B cell (primary cell): ENCODE measurements around the gene TMEM145. TPM values are rescaled to one million over a fixed set of nuclear protein-coding genes. Genes with fewer than 3 reads are reported as not detected.

Experiments used
- ATAC-seq: fragments of 200-7000 bp; cut with Tn5 transposase; one replicate; pipeline ENCODE4 v1.10.0; 2021; ENCODE audit warnings: low read depth, mild to moderate bottlenecking, moderate number of reproducible peaks, moderate library complexity
- CTCF ChIA-PET: fragments of 350-600 bp; sonication (Branson Sonifier 250); formaldehyde crosslinking; loops from one replicate; lab custom pipeline; 2021; ENCODE audit warnings: antibody characterized with exemption, inconsistent platforms; lab: Charles Lee
- POLR2A ChIA-PET: fragments of 350-600 bp; sonication (Branson Sonifier 250); formaldehyde crosslinking; loops from one replicate; lab custom pipeline; 2021; ENCODE audit warnings: antibody characterized with exemption; lab: Charles Lee
- DNase-seq: peaks from one replicate; pipeline ENCODE4 v3.0.0; 2013
- H2AFZ ChIP-seq: 2 replicates; pipeline ENCODE4 v1.6.1; 2012; ENCODE audit warnings: mild to moderate bottlenecking, low read depth, low read length; ENCODE audit not compliant: insufficient read depth, poor library complexity, severe bottlenecking
- H3K27ac ChIP-seq, 2 donors: 1 replicate in 1 of 2; 2 replicates in 1 of 2; pipeline ENCODE4 v1.5.1; 2012 to 2013; ENCODE audit warnings: low read length in 2 of 2, mild to moderate bottlenecking in 2 of 2, moderate library complexity in 1 of 2
- H3K27me3 ChIP-seq, 4 experiments: fragments of 200-600 bp in 1 of 4; sonication (generic) in 1 of 4; replicated peaks in 1 of 4; 1 replicate in 2 of 4; 2 replicates in 2 of 4; pipeline versions ENCODE4 v1.6.1 to v1.7.0; 2013 to 2016; ENCODE audit warnings: low read length in 3 of 4, mild to moderate bottlenecking in 2 of 4, mixed read lengths in 1 of 4, moderate library complexity in 1 of 4; ENCODE audit not compliant: insufficient read depth in 4 of 4, control insufficient read depth in 3 of 4; ENCODE audit errors: control extremely low read depth in 1 of 4
- H3K36me3 ChIP-seq, 2 experiments: replicated peaks in 1 of 2; 1 replicate in 1 of 2; 2 replicates in 1 of 2; pipeline versions ENCODE4 v1.6.1 to v1.7.1; 2013; ENCODE audit warnings: low read length in 1 of 2; ENCODE audit not compliant: insufficient read depth in 2 of 2, control insufficient read depth in 1 of 2; ENCODE audit errors: control extremely low read depth in 1 of 2, extremely low read depth in 1 of 2
- H3K4me1 ChIP-seq, 2 donors: fragments of 200-600 bp in 1 of 2; sonication (generic) in 1 of 2; 1 replicate in 1 of 2; 2 replicates in 1 of 2; pipeline versions ENCODE4 v1.5.1 to v1.6.1; 2013 to 2017; ENCODE audit warnings: low read length in 2 of 2; ENCODE audit not compliant: control insufficient read depth in 2 of 2, insufficient read depth in 2 of 2
- H3K4me2 ChIP-seq: replicated peaks from 2 replicates; pipeline ENCODE3; 2012; ENCODE audit warnings: mild to moderate bottlenecking, low read depth, low read length; ENCODE audit not compliant: poor library complexity, severe bottlenecking
- H3K4me3 ChIP-seq, 5 experiments: fragments of 200-600 bp in 1 of 5; sonication (generic) in 1 of 5; 1 replicate in 3 of 5; 2 replicates in 2 of 5; pipeline versions ENCODE4 v1.5.1 to v1.7.0; 2011 to 2016; ENCODE audit warnings: low read length in 4 of 5, mild to moderate bottlenecking in 4 of 5, low read depth in 2 of 5, control low read depth in 1 of 5, moderate library complexity in 1 of 5; ENCODE audit not compliant: insufficient read depth in 1 of 5; ENCODE audit errors: control extremely low read depth in 1 of 5, extremely low read depth in 1 of 5
- H3K79me2 ChIP-seq: fragments of 200-600 bp; sonication (generic); one replicate; pipeline ENCODE4 v1.6.0; 2016; ENCODE audit warnings: low read length; ENCODE audit not compliant: control insufficient read depth, insufficient read depth
- H3K9ac ChIP-seq: fragments of 200-600 bp; sonication (generic); 2 replicates; pipeline ENCODE4 v1.6.1; 2017; ENCODE audit warnings: mild to moderate bottlenecking, low read length, moderate library complexity
- H3K9me3 ChIP-seq, 3 donors: one replicate each; pipeline versions ENCODE4 v1.6.1 to v1.7.1; 2013; ENCODE audit warnings: low read length in 2 of 3; ENCODE audit not compliant: control insufficient read depth in 2 of 3, insufficient read depth in 1 of 3; ENCODE audit errors: control extremely low read depth in 1 of 3
- H4K20me1 ChIP-seq: 2 replicates; pipeline ENCODE4 v1.6.0; 2012; ENCODE audit warnings: mild to moderate bottlenecking, low read length; ENCODE audit not compliant: insufficient read depth, control insufficient read depth, poor library complexity, severe bottlenecking
- H3K27ac Mint-ChIP-seq: one replicate; pipeline ENCODE4 v1.8.0; 2021; ENCODE audit warnings: mixed read lengths
- H3K27me3 Mint-ChIP-seq: one replicate; pipeline ENCODE4 v1.8.0; 2021; ENCODE audit warnings: mixed read lengths
- H3K4me1 Mint-ChIP-seq: one replicate; pipeline ENCODE4 v1.8.0; 2021; ENCODE audit warnings: mixed read lengths
- H3K4me3 Mint-ChIP-seq: one replicate; pipeline ENCODE4 v1.8.0; 2021; ENCODE audit warnings: mixed read lengths
- H3K9me3 Mint-ChIP-seq: one replicate; pipeline ENCODE4 v1.8.0; 2022; ENCODE audit warnings: mixed read lengths; ENCODE audit not compliant: insufficient read depth
- EZH2 ChIP-seq: IDR thresholded peaks from 2 replicates; pipeline ENCODE4 v1.6.1; 2012; ENCODE audit warnings: borderline replicate concordance, low read depth, mild to moderate bottlenecking, moderate library complexity, low read length; ENCODE audit not compliant: insufficient read depth, poor library complexity, severe bottlenecking
- whole genome bisulfite sequencing: methylation state at CpG from one replicate; pipeline ENCODE4 v1.1.5; 2013; ENCODE audit warnings: missing lambda C conversion rate; ENCODE audit not compliant: insufficient coverage; 5-methylcytosine and 5-hydroxymethylcytosine counted together
- intact Hi-C: fragments of 100-400 bp; cut with micrococcal nuclease; formaldehyde crosslinking; loops from one replicate; pipeline ENCODE4 v1.10.0; 2022
- polyA plus RNA-seq: library from polyadenylated mRNA; depleted of rRNA; stranded (reverse); fragments of >200 nt; gene quantifications from 2 replicates; pipeline ENCODE4 v1.2.3, GENCODE V29; 2012
- total RNA-seq, 2 donors: library from RNA; stranded (reverse); fragments of 120-200 nt in 1 of 2; gene quantifications; 1 replicate in 1 of 2; 2 replicates in 1 of 2; pipeline versions ENCODE4 v1.2.3 to v1.2.4, GENCODE V29; 2013 to 2022
- TF ChIP-seq, protein P1 (sequence below): fragments of 200-600 bp; IDR thresholded peaks from one replicate; pipeline ENCODE4 v1.8.0; 2022; ENCODE audit warnings: antibody characterized with exemption, mild to moderate bottlenecking

TMEM145 gene
- total and polyA plus RNA-seq, 2 donors (not counting 1 experiment from before 2014, with no cell fraction given) = not detected

- intact Hi-C loops = no loop called here
- Mint-ChIP-seq H3K27ac (no peak overlapping the region), H3K27me3 (peaks cover 28% of the 10 kb centered on the region), H3K4me3 (peak overlapping the region; percentile 66), H3K9me3 (no peaks in the 10 kb centered on the region), H3K4me1 (peaks cover 19% of the 10 kb centered on the region)
- no peak overlapping the region for H3K27ac ChIP-seq
- no peaks in the 10 kb centered on the region for H3K36me3 ChIP-seq
- H3K27me3 ChIP-seq = peaks cover 0 to 40% (median 17%) of the 10 kb centered on the region in 4 experiments
- H4K20me1 ChIP-seq = no peaks in the 10 kb centered on the region
- H3K4me1 ChIP-seq = peaks cover 20 to 26% of the 10 kb centered on the region in 2 donors
- ATAC-seq = no peak
- peak; percentile 20 for DNase-seq
- peak overlapping the region; percentile 37 for H3K9ac ChIP-seq
- H3K79me2 ChIP-seq = no peaks in the 10 kb centered on the region
- peak overlapping the region; percentile 86 for H3K4me2 ChIP-seq
- TF ChIP-seq EZH2 = no peak
- TF ChIP-seq, protein P1, sequence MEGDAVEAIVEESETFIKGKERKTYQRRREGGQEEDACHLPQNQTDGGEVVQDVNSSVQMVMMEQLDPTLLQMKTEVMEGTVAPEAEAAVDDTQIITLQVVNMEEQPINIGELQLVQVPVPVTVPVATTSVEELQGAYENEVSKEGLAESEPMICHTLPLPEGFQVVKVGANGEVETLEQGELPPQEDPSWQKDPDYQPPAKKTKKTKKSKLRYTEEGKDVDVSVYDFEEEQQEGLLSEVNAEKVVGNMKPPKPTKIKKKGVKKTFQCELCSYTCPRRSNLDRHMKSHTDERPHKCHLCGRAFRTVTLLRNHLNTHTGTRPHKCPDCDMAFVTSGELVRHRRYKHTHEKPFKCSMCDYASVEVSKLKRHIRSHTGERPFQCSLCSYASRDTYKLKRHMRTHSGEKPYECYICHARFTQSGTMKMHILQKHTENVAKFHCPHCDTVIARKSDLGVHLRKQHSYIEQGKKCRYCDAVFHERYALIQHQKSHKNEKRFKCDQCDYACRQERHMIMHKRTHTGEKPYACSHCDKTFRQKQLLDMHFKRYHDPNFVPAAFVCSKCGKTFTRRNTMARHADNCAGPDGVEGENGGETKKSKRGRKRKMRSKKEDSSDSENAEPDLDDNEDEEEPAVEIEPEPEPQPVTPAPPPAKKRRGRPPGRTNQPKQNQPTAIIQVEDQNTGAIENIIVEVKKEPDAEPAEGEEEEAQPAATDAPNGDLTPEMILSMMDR = no peak
- peaks cover 0 to 9% (median 0%) of the 10 kb centered on the region in 3 donors for H3K9me3 ChIP-seq
- H2AFZ ChIP-seq = no peak overlapping the region
- POLR2A ChIA-PET = interaction anchor here (0.6 kb wide), 1 partner anchor 33 kb away, joined by 4 read pairs; no protein-coding TSS in a partner anchor
- no peak overlapping the region for H3K4me3 ChIP-seq
- WGBS = 25% methylated on average over 20 of the region's 26 CpGs
- CTCF ChIA-PET = interaction anchor here (0.5 to 1.1 kb wide), 3 partner anchors 8 to 185 kb away, joined by 3 to 4 read pairs (median 3); no protein-coding TSS in a partner anchor
These were observed 989 bp downstream of the TMEM145 start for GRCh38 chr19:42313840-42314755.

- CTCF ChIA-PET = interaction anchor here (1.4 kb wide), 1 partner anchor 86 kb away, joined by 3 read pairs; no protein-coding TSS in a partner anchor
- Histone ChIP-seq H3K36me3 (no peaks in the 10 kb centered on the region), H3K9ac (no peak overlapping the region), H3K27ac (no peak overlapping the region), H2AFZ (no peak overlapping the region), H3K9me3 (peaks cover 0 to 9% (median 0%) of the 10 kb centered on the region in 3 donors), H3K79me2 (no peaks in the 10 kb centered on the region), H3K4me3 (no peak overlapping the region), H4K20me1 (no peaks in the 10 kb centered on the region), H3K27me3 (peaks cover 0 to 40% (median 17%) of the 10 kb centered on the region in 4 experiments), H3K4me1 (peaks cover 20 to 26% of the 10 kb centered on the region in 2 donors), H3K4me2 (no peak overlapping the region)
- intact Hi-C loops = no loop called here
- Mint-ChIP-seq H3K9me3 (no peaks in the 10 kb centered on the region), H3K4me3 (no peak overlapping the region), H3K4me1 (peaks cover 19% of the 10 kb centered on the region), H3K27me3 (peaks cover 28% of the 10 kb centered on the region), H3K27ac (no peak overlapping the region)
- 80% methylated on average over 1 of the region's 5 CpGs for WGBS
- TF ChIP-seq EZH2 = no peak
- TF ChIP-seq, protein P1 = no peak
- POLR2A ChIA-PET = interaction anchor here (0.6 to 1.4 kb wide), 2 partner anchors 13 to 50 kb away, joined by 3 to 4 read pairs; partner anchors contain the start of genes PAFAH1B3 and PRR19
- no peak for ATAC-seq
- no peak for DNase-seq
These were observed 1.9 kb downstream of the TMEM145 start for GRCh38 chr19:42315024-42315423.
